ENCODE measurements around the gene CT47A7. TPM values are rescaled to one million over a fixed set of nuclear protein-coding genes. Genes with fewer than 3 reads are reported as not detected.
"Not testable (repeated sequence)": the region's sequence is repeated elsewhere in the genome, so short reads cannot be mapped to it uniquely, and the experiment has no call there.

The CT47A7 gene
- total RNA-seq, result not detected

DNA sequence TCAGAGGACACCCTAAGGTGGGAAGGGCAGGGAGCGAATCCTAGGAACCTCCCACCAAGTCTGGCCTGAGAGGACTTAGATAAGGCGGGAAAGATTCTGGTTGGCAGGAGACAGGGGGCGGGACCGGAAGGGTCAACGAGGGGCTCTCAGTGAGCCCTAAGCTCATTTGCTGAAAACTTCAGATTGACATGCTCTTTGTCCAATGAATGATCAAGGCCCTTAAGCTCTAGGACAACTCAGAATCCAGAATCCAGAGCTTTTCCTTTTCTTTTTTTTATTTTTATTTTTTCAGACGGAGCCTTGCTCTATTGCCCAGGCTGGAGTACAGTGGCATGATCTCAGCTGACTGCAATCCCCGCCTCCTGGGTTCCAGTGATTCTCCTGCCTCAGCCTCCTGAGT, at the start of gene CT47A7:
CT47A7 (minus strand) TSS at position 101 of the 400 bp plus-strand sequence. CDS start 255 bp downstream, outside the sequence.
- not testable (repeated sequence) for H3K9me3 ChIP-seq; H3K36me3 ChIP-seq; H3K27me3 ChIP-seq; H3K27ac ChIP-seq; H3K4me3 ChIP-seq; H3K4me1 ChIP-seq; DNase-seq (ENCODE audit: low spot score in 2 of 2)
- no CpG with 5 or more reads among the region's 7 CpGs for WGBS, 2 donors

DNA sequence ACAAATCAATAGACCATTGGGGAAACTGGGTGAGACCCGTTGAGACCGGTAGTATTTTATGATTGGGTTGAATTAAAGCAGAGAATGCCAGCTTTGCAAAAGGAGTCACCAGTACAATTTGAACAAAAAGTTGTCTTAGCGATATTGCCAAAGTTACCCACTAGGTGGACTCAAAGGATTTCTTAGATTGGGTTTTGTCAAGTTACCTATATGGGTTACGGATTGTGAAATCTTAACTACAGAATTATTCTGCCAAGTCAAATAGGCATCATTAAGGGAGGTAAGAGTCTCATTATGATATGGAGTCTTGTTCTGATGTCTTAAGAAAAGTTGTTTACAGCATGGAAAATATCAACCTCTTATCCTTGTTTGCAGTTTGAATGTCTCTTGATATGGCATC, 44.2 kb upstream of the CT47A7 start:
- H3K27me3 ChIP-seq, result no peaks in the 10 kb centered on the region
- H3K27ac ChIP-seq, result no peak overlapping the region
- WGBS, 2 donors, result 61 to 77% methylated on average over 4 of the region's 4 CpGs
- H3K4me3 ChIP-seq, result no peak overlapping the region
- DNase-seq (ENCODE audit: low spot score in 2 of 2), result no peak
- H3K9me3 ChIP-seq, result no peaks in the 10 kb centered on the region
- H3K4me1 ChIP-seq, result no peaks in the 10 kb centered on the region
- H3K36me3 ChIP-seq, result no peaks in the 10 kb centered on the region
- no peak for TF ChIP-seq POLR2A (IDR thresholded peaks at IDR 0.05)
- TF ChIP-seq EP300 (IDR thresholded peaks at IDR 0.05), result no peak
- TF ChIP-seq CTCF (IDR thresholded peaks at IDR 0.05), result peak in 1 of 5 experiments; percentile 19

- WGBS, 2 donors, result 77 to 81% methylated on average over 3 of the region's 3 CpGs
- no peak overlapping the region for H3K4me3 ChIP-seq
- H3K4me1 ChIP-seq, result no peaks in the 10 kb centered on the region
- H3K27me3 ChIP-seq, result no peaks in the 10 kb centered on the region
- H3K9me3 ChIP-seq, result no peaks in the 10 kb centered on the region
- no peak overlapping the region for H3K27ac ChIP-seq
- H3K36me3 ChIP-seq, result no peaks in the 10 kb centered on the region
- no peak for TF ChIP-seq EP300 (IDR thresholded peaks at IDR 0.05)
- no peak for TF ChIP-seq CTCF (IDR thresholded peaks at IDR 0.05)
- no peak for TF ChIP-seq POLR2A (IDR thresholded peaks at IDR 0.05)
- DNase-seq (ENCODE audit: low spot score in 2 of 2), result no peak
Measured at GRCh38 chrX:120999413-120999812, 43.0 kb upstream of the CT47A7 start.

DNA sequence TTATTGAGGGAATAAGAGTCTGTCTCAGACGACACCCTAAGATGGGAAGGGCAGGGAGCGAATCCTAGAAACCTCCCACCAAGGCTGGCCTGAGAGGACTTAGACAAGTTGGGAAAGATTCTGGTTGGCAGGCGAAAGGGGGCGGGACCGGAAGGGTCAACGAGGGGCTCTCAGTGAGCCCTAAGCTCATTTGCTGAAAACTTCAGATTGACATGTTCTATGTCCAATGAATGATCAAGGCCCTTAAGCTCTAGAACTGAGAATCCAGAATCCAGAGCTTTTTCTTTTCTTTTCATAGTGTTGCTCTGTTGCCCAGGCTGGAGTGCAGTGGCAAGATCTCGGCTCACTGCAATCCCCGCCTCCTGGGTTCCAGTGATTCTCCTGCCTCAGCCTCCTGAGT, 29.3 kb upstream of the CT47A7 start, which contains the start of gene CT47A1:
CT47A1 (minus strand) TSS at position 101 of the 400 bp plus-strand sequence. CDS start 231 bp downstream, outside the sequence.
- not testable (repeated sequence) for H3K4me3 ChIP-seq; H3K9me3 ChIP-seq; H3K27ac ChIP-seq; DNase-seq (ENCODE audit: low spot score in 2 of 2); H3K36me3 ChIP-seq; H3K4me1 ChIP-seq; H3K27me3 ChIP-seq
- WGBS, 2 donors, result no CpG with 5 or more reads among the region's 8 CpGs

Small RNAs within 50 kb of the gene (small RNA-seq; reads per million reads assigned to genes)
- gene AL670379.1 (not detected), gene AL670379.10 (not detected), gene AL670379.11 (not detected), gene AL670379.12 (not detected), gene AL670379.2 (not detected), gene AL670379.3 (not detected), gene AL670379.4 (not detected), gene AL670379.5 (not detected), gene AL670379.6 (not detected), gene AL670379.7 (not detected), gene AL670379.8 (not detected), gene AL670379.9 (not detected)

Other genes with a start within 250 kb of the CT47A7 start
- gene CT47B1, start 80.7 kb downstream of the CT47A7 start, total RNA-seq, result not detected
- not detected for gene CT47A11, start 19.4 kb downstream of the CT47A7 start, total RNA-seq
- not detected for gene CT47A10, start 14.6 kb downstream of the CT47A7 start, total RNA-seq
- gene CT47A9, start 9.7 kb downstream of the CT47A7 start, total RNA-seq, result not detected
- not detected for gene CT47A8, start 4.9 kb downstream of the CT47A7 start, total RNA-seq
- gene CT47A6, start 4.9 kb upstream of the CT47A7 start, total RNA-seq, result not detected
- gene CT47A5, start 9.7 kb upstream of the CT47A7 start, total RNA-seq, result not detected
- gene CT47A4, start 14.6 kb upstream of the CT47A7 start, total RNA-seq, result not detected
- gene CT47A3, start 19.5 kb upstream of the CT47A7 start, total RNA-seq, result not detected
- gene CT47A2, start 24.3 kb upstream of the CT47A7 start, total RNA-seq, result not detected
- gene CT47A1, start 29.2 kb upstream of the CT47A7 start, total RNA-seq, result not detected
- 1 to 10 TPM in 3 of 4 donors, under 1 TPM in 1; 0.59 to 8.1 (median 5.3) TPM for gene GLUD2, start 91.0 kb upstream of the CT47A7 start, total RNA-seq